GM23338 (cell line): Measurements from ENCODE around the gene UBE3B. TPM values are rescaled to one million over a fixed set of nuclear protein-coding genes. Genes with fewer than 3 reads are reported as not detected.

Experiments used
- ATAC-seq: fragments of 200-7000 bp; cut with Tn5 transposase; 3 replicates; pipeline ENCODE4 v1.9.1; 2020
- DNase-seq: peaks from one replicate; pipeline ENCODE4 v3.0.0-alpha.2; 2015; ENCODE audit warnings: low spot score
- H2AFZ ChIP-seq: fragments of 200-600 bp; sonication (generic); 2 replicates; pipeline ENCODE4 v1.8.0; 2016; ENCODE audit warnings: antibody characterized with exemption, mild to moderate bottlenecking, moderate library complexity
- H3F3A ChIP-seq: fragments of 200-600 bp; sonication (generic); replicated peaks from 2 replicates; pipeline ENCODE4 v1.8.0; 2017; ENCODE audit warnings: antibody characterized with exemption, mixed run types, low read depth
- H3K27ac ChIP-seq: fragments of 200-600 bp; sonication (generic); 2 replicates; pipeline ENCODE4 v1.6.1; 2016; ENCODE audit warnings: low read depth
- H3K27me3 ChIP-seq: fragments of 200-600 bp; sonication (generic); 2 replicates; pipeline ENCODE4 v1.8.0; 2016; ENCODE audit warnings: mild to moderate bottlenecking, mixed run types, moderate library complexity; ENCODE audit not compliant: insufficient read depth
- H3K36me3 ChIP-seq: fragments of 200-600 bp; sonication (generic); 2 replicates; pipeline ENCODE4 v1.8.0; 2016; ENCODE audit warnings: mild to moderate bottlenecking; ENCODE audit not compliant: insufficient read depth
- H3K4me1 ChIP-seq: fragments of 200-600 bp; sonication (generic); 2 replicates; pipeline ENCODE4 v1.8.0; 2016; ENCODE audit warnings: mild to moderate bottlenecking, moderate library complexity; ENCODE audit not compliant: insufficient read depth
- H3K4me2 ChIP-seq: fragments of 200-600 bp; sonication (generic); 2 replicates; pipeline ENCODE4 v1.7.1; 2017; ENCODE audit warnings: mixed run types
- H3K4me3 ChIP-seq: fragments of 200-600 bp; sonication (generic); 2 replicates; pipeline ENCODE4 v1.6.1; 2016; ENCODE audit warnings: mixed run types
- H3K79me2 ChIP-seq: fragments of 200-600 bp; sonication (generic); replicated peaks from 2 replicates; pipeline ENCODE4 v1.8.0; 2017; ENCODE audit warnings: mild to moderate bottlenecking; ENCODE audit not compliant: insufficient read depth
- H3K9me2 ChIP-seq: fragments of 200-600 bp; sonication (generic); 2 replicates; pipeline ENCODE4 v1.8.0; 2017; ENCODE audit not compliant: insufficient read depth
- H4K20me1 ChIP-seq: fragments of 200-600 bp; sonication (generic); replicated peaks from 2 replicates; pipeline ENCODE4 v1.8.0; 2017; ENCODE audit warnings: mild to moderate bottlenecking; ENCODE audit not compliant: insufficient read depth
- H3K27ac Mint-ChIP-seq: 2 replicates; pipeline ENCODE4 v1.8.0; 2020; ENCODE audit warnings: inconsistent platforms, mild to moderate bottlenecking, moderate library complexity, mixed read lengths
- H3K27me3 Mint-ChIP-seq: 3 replicates; pipeline ENCODE4 v1.8.0; 2022; ENCODE audit warnings: low read depth, mild to moderate bottlenecking, moderate library complexity, mixed read lengths, inconsistent platforms; ENCODE audit not compliant: insufficient read depth, poor library complexity
- H3K36me3 Mint-ChIP-seq: 3 replicates; pipeline ENCODE4 v1.8.0; 2021; ENCODE audit warnings: low read depth, mild to moderate bottlenecking, inconsistent platforms, moderate library complexity, mixed read lengths
- H3K4me1 Mint-ChIP-seq: 3 replicates; pipeline ENCODE4 v1.8.0; 2020; ENCODE audit warnings: mild to moderate bottlenecking, inconsistent platforms, mixed read lengths
- H3K4me3 Mint-ChIP-seq: 3 replicates; pipeline ENCODE4 v1.8.0; 2021; ENCODE audit warnings: moderate library complexity, mild to moderate bottlenecking, inconsistent platforms, mixed read lengths
- H3K9me3 Mint-ChIP-seq: 3 replicates; pipeline ENCODE4 v1.8.0; 2020; ENCODE audit warnings: moderate library complexity, mild to moderate bottlenecking, inconsistent platforms, mixed read lengths
- EZH2phosphoT487 ChIP-seq: fragments of 200-600 bp; sonication (generic); IDR thresholded peaks from one replicate; pipeline ENCODE4 v1.8.1; 2018; ENCODE audit warnings: antibody characterized with exemption; ENCODE audit not compliant: unreplicated experiment
- JUNB ChIP-seq: IDR thresholded peaks from one replicate; pipeline ENCODE4 v1.6.1; 2016; ENCODE audit warnings: antibody characterized with exemption; ENCODE audit not compliant: unreplicated experiment
- POLR2AphosphoS5 ChIP-seq: IDR thresholded peaks from 2 replicates; pipeline ENCODE4 v1.6.1; 2016; ENCODE audit warnings: antibody characterized with exemption, low read depth
- ZNF114 ChIP-seq: fragments of 250-450 bp; sonication (Bioruptor Pico); IDR thresholded peaks from 2 replicates; pipeline ENCODE4 v1.5.0; 2020; ENCODE audit warnings: mild to moderate bottlenecking, moderate library complexity
- ZNF331 ChIP-seq: fragments of 250-450 bp; sonication (Bioruptor Pico); IDR thresholded peaks from 2 replicates; pipeline ENCODE4 v1.5.0; 2020; ENCODE audit warnings: low read depth, mild to moderate bottlenecking, moderate library complexity
- ZNF462 ChIP-seq: fragments of 250-450 bp; sonication (Bioruptor Pico); IDR thresholded peaks from 2 replicates; pipeline ENCODE4 v1.5.0; 2020; ENCODE audit warnings: mild to moderate bottlenecking, moderate library complexity
- polyA plus RNA-seq: library from polyadenylated mRNA; unstranded; fragments of >200 nt; fragmentation: Nextera tagmentation; extraction: Ambion mirVana; gene quantifications from 2 replicates; pipeline ENCODE4 v1.2.1, GENCODE V29; 2016
- total RNA-seq: library from RNA; depleted of rRNA; stranded (reverse); fragments of >200 nt; shearing (Covaris generic); gene quantifications from 2 replicates; pipeline ENCODE4 v1.2.3, GENCODE V29; 2014
- TF ChIP-seq, protein P1 (sequence below): IDR thresholded peaks from 2 replicates; pipeline ENCODE4 v1.6.1; 2016; ENCODE audit warnings: antibody characterized with exemption

Gene UBE3B
- total and polyA plus RNA-seq, 2 experiments from 2014 or later, result 20.8 TPM

DNA sequence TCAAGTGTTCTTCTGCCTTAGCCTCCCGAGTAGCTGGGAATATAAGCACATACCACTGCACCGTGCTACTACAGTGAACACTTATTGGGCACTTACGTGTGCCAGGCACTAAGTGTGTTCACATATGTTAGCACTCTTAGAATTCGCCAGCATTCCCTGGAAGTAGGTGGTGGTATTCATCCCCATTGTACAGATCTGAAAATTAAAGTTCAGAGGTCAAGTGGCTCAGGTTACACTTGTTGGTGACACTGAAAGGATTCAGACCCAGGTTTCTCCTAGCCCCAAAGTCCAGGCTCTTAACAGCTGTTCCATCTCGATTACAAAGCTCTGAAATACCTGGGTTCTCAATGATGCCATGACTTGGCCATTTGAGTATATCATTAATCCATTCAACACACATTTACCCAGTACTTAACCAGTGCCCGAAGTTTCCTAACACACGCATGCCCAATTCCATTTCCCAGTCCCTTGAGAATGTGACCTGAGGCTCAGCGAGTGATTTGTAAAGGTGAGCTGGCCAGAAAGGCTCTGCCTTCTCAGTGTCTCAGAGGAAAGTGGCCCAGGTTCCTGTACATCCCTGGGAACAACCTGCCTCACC is 101.0 kb downstream of the UBE3B start (continued):
- no peak for TF ChIP-seq ZNF114 (CRISPR knock-in tag)

DNA sequence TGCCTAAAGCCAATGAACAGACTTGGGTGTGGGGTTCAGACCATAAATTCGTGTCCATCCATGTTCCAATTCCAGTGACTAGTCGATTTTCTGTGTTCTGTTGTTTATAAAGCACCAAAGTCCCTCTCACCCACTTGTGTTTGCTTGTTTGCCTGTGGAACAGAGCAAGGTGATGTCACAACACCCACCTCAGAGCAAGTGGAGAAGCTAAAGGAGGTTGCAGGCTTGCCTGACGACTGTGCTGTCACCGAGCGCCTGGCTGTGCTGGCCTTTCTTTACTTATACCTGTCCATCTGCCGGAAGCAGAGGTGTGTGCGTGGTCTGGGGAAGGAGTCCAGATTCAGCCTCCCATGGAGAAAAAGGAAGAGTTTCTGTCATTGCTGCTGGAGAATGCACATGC is 102.2 kb downstream of the UBE3B start:
- Histone ChIP-seq H3K4me3 (no peak overlapping the region), H3K27ac (no peak overlapping the region), H3K9me2 (no peaks in the 10 kb centered on the region), H2AFZ (no peak overlapping the region), H3K4me1 (peaks cover 4% of the 10 kb centered on the region; the same call in 1 of the 2 replicates), H3F3A (no peaks in the 10 kb centered on the region), H3K27me3 (no peaks in the 10 kb centered on the region), H4K20me1 (no peaks in the 10 kb centered on the region), H3K36me3 (peaks cover 28% of the 10 kb centered on the region), H3K79me2 (peaks cover 18% of the 10 kb centered on the region), H3K4me2 (no peak overlapping the region)
- TF ChIP-seq POLR2AphosphoS5 (no peak), ZNF114 (CRISPR knock-in tag) (no peak), JUNB (no peak), ZNF331 (CRISPR knock-in tag) (no peak), ZNF462 (no peak), EZH2phosphoT487 (no peak)
- TF ChIP-seq, protein P1, sequence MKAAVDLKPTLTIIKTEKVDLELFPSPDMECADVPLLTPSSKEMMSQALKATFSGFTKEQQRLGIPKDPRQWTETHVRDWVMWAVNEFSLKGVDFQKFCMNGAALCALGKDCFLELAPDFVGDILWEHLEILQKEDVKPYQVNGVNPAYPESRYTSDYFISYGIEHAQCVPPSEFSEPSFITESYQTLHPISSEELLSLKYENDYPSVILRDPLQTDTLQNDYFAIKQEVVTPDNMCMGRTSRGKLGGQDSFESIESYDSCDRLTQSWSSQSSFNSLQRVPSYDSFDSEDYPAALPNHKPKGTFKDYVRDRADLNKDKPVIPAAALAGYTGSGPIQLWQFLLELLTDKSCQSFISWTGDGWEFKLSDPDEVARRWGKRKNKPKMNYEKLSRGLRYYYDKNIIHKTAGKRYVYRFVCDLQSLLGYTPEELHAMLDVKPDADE, result no peak
- H3K36me3 Mint-ChIP-seq, result peaks cover 56% of the 10 kb centered on the region
- no peaks in the 10 kb centered on the region for H3K9me3 Mint-ChIP-seq
- H3K4me3 Mint-ChIP-seq, result no peak overlapping the region
- H3K27me3 Mint-ChIP-seq, result peaks cover 6% of the 10 kb centered on the region
- DNase-seq, result no peak
- H3K4me1 Mint-ChIP-seq, result peaks cover 6% of the 10 kb centered on the region
- no peak for ATAC-seq
- H3K27ac Mint-ChIP-seq, result no peak overlapping the region
